ENCODE results near the gene TMEM182.

The TMEM182 gene

GRCh38 chr2:102801858-102802699 is 40.2 kb downstream of the TMEM182 start:
- H3K36me3 ChIP-seq (ENCODE audit: insufficient read depth, low read length) = peaks cover 28% of the 10 kb centered on the region
- WGBS = 96% methylated on average over 11 of the region's 11 CpGs

GRCh38 chr2:102803041-102803896 is 41.4 kb downstream of the TMEM182 start:
- H3K9ac ChIP-seq (ENCODE audit: low read depth, low read length) = no peak overlapping the region
- H3K4me1 ChIP-seq (ENCODE audit: insufficient read depth, low read length) = no peaks in the 10 kb centered on the region
- H3K4me3 ChIP-seq (ENCODE audit: low read length) = no peak overlapping the region
- WGBS = 94% methylated on average over 12 of the region's 13 CpGs
- no peak overlapping the region for H3K27ac ChIP-seq (ENCODE audit: low read depth, low read length)
- H3K36me3 ChIP-seq (ENCODE audit: insufficient read depth, low read length) = peaks cover 28% of the 10 kb centered on the region
- H3K9me3 ChIP-seq (ENCODE audit: insufficient read depth, low read depth, low read length) = peaks cover 37% of the 10 kb centered on the region
- H3K27me3 ChIP-seq (ENCODE audit: insufficient read depth, low read length) = no peaks in the 10 kb centered on the region

More at GRCh38 chr2:102801858-102802699, 40.2 kb downstream of the TMEM182 start:
- Histone ChIP-seq H3K9me3 (ENCODE audit: insufficient read depth, low read depth, low read length) (peaks cover 37% of the 10 kb centered on the region), H3K4me3 (ENCODE audit: low read length) (no peak overlapping the region), H3K9ac (ENCODE audit: low read depth, low read length) (no peak overlapping the region), H3K4me1 (ENCODE audit: insufficient read depth, low read length) (no peaks in the 10 kb centered on the region), H3K27me3 (ENCODE audit: insufficient read depth, low read length) (no peaks in the 10 kb centered on the region), H3K27ac (ENCODE audit: low read depth, low read length) (no peak overlapping the region)

GRCh38 chr2:102803897-102804217 is 42.0 kb downstream of the TMEM182 start:
- Histone ChIP-seq H3K4me3 (ENCODE audit: low read length) (no peak overlapping the region), H3K9me3 (ENCODE audit: insufficient read depth, low read depth, low read length) (peaks cover 37% of the 10 kb centered on the region), H3K4me1 (ENCODE audit: insufficient read depth, low read length) (no peaks in the 10 kb centered on the region), H3K27me3 (ENCODE audit: insufficient read depth, low read length) (no peaks in the 10 kb centered on the region), H3K9ac (ENCODE audit: low read depth, low read length) (no peak overlapping the region), H3K36me3 (ENCODE audit: insufficient read depth, low read length) (peaks cover 26% of the 10 kb centered on the region), H3K27ac (ENCODE audit: low read depth, low read length) (no peak overlapping the region)
- 94% methylated on average over 5 of the region's 5 CpGs for WGBS

GRCh38 chr2:102806250-102806837 is 44.5 kb downstream of the TMEM182 start:
- WGBS = 60% methylated on average over 8 of the region's 9 CpGs
- no peak overlapping the region for H3K27ac ChIP-seq (ENCODE audit: low read depth, low read length)

GRCh38 chr2:102809291-102810189 is 47.7 kb downstream of the TMEM182 start:
- Histone ChIP-seq H3K4me3 (ENCODE audit: low read length) (no peak overlapping the region), H3K36me3 (ENCODE audit: insufficient read depth, low read length) (no peaks in the 10 kb centered on the region), H3K27ac (ENCODE audit: low read depth, low read length) (no peak overlapping the region), H3K9ac (ENCODE audit: low read depth, low read length) (no peak overlapping the region), H3K4me1 (ENCODE audit: insufficient read depth, low read length) (no peaks in the 10 kb centered on the region), H3K27me3 (ENCODE audit: insufficient read depth, low read length) (no peaks in the 10 kb centered on the region), H3K9me3 (ENCODE audit: insufficient read depth, low read depth, low read length) (no peaks in the 10 kb centered on the region)
- 97% methylated on average over 8 of the region's 9 CpGs for WGBS

More at GRCh38 chr2:102806250-102806837, 44.5 kb downstream of the TMEM182 start:
- Histone ChIP-seq H3K9me3 (ENCODE audit: insufficient read depth, low read depth, low read length) (peaks cover 14% of the 10 kb centered on the region), H3K9ac (ENCODE audit: low read depth, low read length) (no peak overlapping the region), H3K27me3 (ENCODE audit: insufficient read depth, low read length) (no peaks in the 10 kb centered on the region), H3K36me3 (ENCODE audit: insufficient read depth, low read length) (peaks cover 2% of the 10 kb centered on the region), H3K4me1 (ENCODE audit: insufficient read depth, low read length) (no peaks in the 10 kb centered on the region), H3K4me3 (ENCODE audit: low read length) (no peak overlapping the region)

GRCh38 chr2:102815285-102815684 is 53.5 kb downstream of the TMEM182 start:
- H3K4me3 ChIP-seq (ENCODE audit: low read length) = no peak overlapping the region
- H3K27ac ChIP-seq (ENCODE audit: low read depth, low read length) = no peak overlapping the region
- H3K36me3 ChIP-seq (ENCODE audit: insufficient read depth, low read length) = no peaks in the 10 kb centered on the region
- peaks cover 4% of the 10 kb centered on the region; the same call in 1 of the 2 replicates for H3K4me1 ChIP-seq (ENCODE audit: insufficient read depth, low read length)
- 100% methylated on average over 1 of the region's 2 CpGs for WGBS
- no peaks in the 10 kb centered on the region for H3K9me3 ChIP-seq (ENCODE audit: insufficient read depth, low read depth, low read length)
- no peak overlapping the region for H3K9ac ChIP-seq (ENCODE audit: low read depth, low read length)
- H3K27me3 ChIP-seq (ENCODE audit: insufficient read depth, low read length) = no peaks in the 10 kb centered on the region

- H3K4me3 ChIP-seq (ENCODE audit: low read length) = no peak overlapping the region
- WGBS = 69% methylated on average over 5 of the region's 5 CpGs
- H3K4me1 ChIP-seq (ENCODE audit: insufficient read depth, low read length) = peaks cover 10% of the 10 kb centered on the region
- H3K9ac ChIP-seq (ENCODE audit: low read depth, low read length) = no peak overlapping the region
- no peaks in the 10 kb centered on the region for H3K36me3 ChIP-seq (ENCODE audit: insufficient read depth, low read length)
- H3K27me3 ChIP-seq (ENCODE audit: insufficient read depth, low read length) = no peaks in the 10 kb centered on the region
- H3K27ac ChIP-seq (ENCODE audit: low read depth, low read length) = no peak overlapping the region
- H3K9me3 ChIP-seq (ENCODE audit: insufficient read depth, low read depth, low read length) = no peaks in the 10 kb centered on the region
Measured at GRCh38 chr2:102826904-102827303, 65.1 kb downstream of the TMEM182 start.

GRCh38 chr2:102832789-102833188 is 71.0 kb downstream of the TMEM182 start:
- whole genome bisulfite sequencing = 96% methylated on average over 2 of the region's 2 CpGs
- no peak overlapping the region for H3K9ac ChIP-seq (ENCODE audit: low read depth, low read length)
- no peak overlapping the region for H3K27ac ChIP-seq (ENCODE audit: low read depth, low read length)
- H3K4me1 ChIP-seq (ENCODE audit: insufficient read depth, low read length) = no peaks in the 10 kb centered on the region
- H3K36me3 ChIP-seq (ENCODE audit: insufficient read depth, low read length) = no peaks in the 10 kb centered on the region
- H3K4me3 ChIP-seq (ENCODE audit: low read length) = no peak overlapping the region
- H3K9me3 ChIP-seq (ENCODE audit: insufficient read depth, low read depth, low read length) = no peaks in the 10 kb centered on the region
- no peaks in the 10 kb centered on the region for H3K27me3 ChIP-seq (ENCODE audit: insufficient read depth, low read length)

GRCh38 chr2:102834523-102835273 is 72.9 kb downstream of the TMEM182 start:
- H3K36me3 ChIP-seq (ENCODE audit: insufficient read depth, low read length) = no peaks in the 10 kb centered on the region
- no peaks in the 10 kb centered on the region for H3K9me3 ChIP-seq (ENCODE audit: insufficient read depth, low read depth, low read length)
- H3K4me1 ChIP-seq (ENCODE audit: insufficient read depth, low read length) = peaks cover 1% of the 10 kb centered on the region
- H3K27ac ChIP-seq (ENCODE audit: low read depth, low read length) = no peak overlapping the region
- 96% methylated on average over 5 of the region's 6 CpGs for WGBS
- H3K4me3 ChIP-seq (ENCODE audit: low read length) = no peak overlapping the region
- H3K27me3 ChIP-seq (ENCODE audit: insufficient read depth, low read length) = no peaks in the 10 kb centered on the region
- H3K9ac ChIP-seq (ENCODE audit: low read depth, low read length) = no peak overlapping the region

GRCh38 chr2:102837626-102838198 is 75.9 kb downstream of the TMEM182 start:
- 94% methylated on average over 8 of the region's 8 CpGs for WGBS
- Histone ChIP-seq H3K36me3 (ENCODE audit: insufficient read depth, low read length) (no peaks in the 10 kb centered on the region), H3K4me3 (ENCODE audit: low read length) (no peak overlapping the region), H3K9me3 (ENCODE audit: insufficient read depth, low read depth, low read length) (no peaks in the 10 kb centered on the region), H3K4me1 (ENCODE audit: insufficient read depth, low read length) (peaks cover 3% of the 10 kb centered on the region), H3K27me3 (ENCODE audit: insufficient read depth, low read length) (no peaks in the 10 kb centered on the region), H3K27ac (ENCODE audit: low read depth, low read length) (no peak overlapping the region), H3K9ac (ENCODE audit: low read depth, low read length) (no peak overlapping the region)

Measured in HUES64 (cell line).